ENCODE measurements around the gene COPG2. TPM values are rescaled to one million over a fixed set of nuclear protein-coding genes. Genes with fewer than 3 reads are reported as not detected.

COPG2 gene
- total RNA-seq, 4 donors from 2014 or later, result 12.5 to 15.0 (median 14.0) TPM

GRCh38 chr7:130649004-130649790 is 19.4 kb downstream of the COPG2 start:
- intact Hi-C loops (cut with DNase I; ENCODE audit: low total_unique reads), result no loop called here
- TF ChIP-seq CTCF (IDR thresholded peaks at IDR 0.05 in 4 of 5, conservative IDR thresholded peaks at IDR 0.05 in 1 of 5), result no peak
- no peak for TF ChIP-seq POLR2A (IDR thresholded peaks at IDR 0.05)
- no peaks in the 10 kb centered on the region for H3K9me3 ChIP-seq
- no peak overlapping the region for H3K4me3 ChIP-seq
- no peak overlapping the region for H3K27ac ChIP-seq
- ATAC-seq (no peak), DNase-seq (no peak)
- in situ Hi-C loops (cut with MboI; ENCODE audit: low sequenced_read_pairs in 4 of 4), result no loop called here
- no peaks in the 10 kb centered on the region for H3K4me1 ChIP-seq
- H3K36me3 ChIP-seq, result peaks cover 0 to 7% of the 10 kb centered on the region in 2 donors
- H3K27me3 ChIP-seq, result no peaks in the 10 kb centered on the region

- intact Hi-C loops (cut with DNase I; ENCODE audit: low total_unique reads), result no loop called here
- Histone ChIP-seq H3K9me3 (no peaks in the 10 kb centered on the region), H3K27ac (no peak overlapping the region), H3K27me3 (no peaks in the 10 kb centered on the region), H3K36me3 (peaks cover 0 to 7% of the 10 kb centered on the region in 2 donors), H3K4me3 (no peak overlapping the region), H3K4me1 (no peaks in the 10 kb centered on the region)
- DNase-seq, result no peak
- no peak for ATAC-seq
- TF ChIP-seq POLR2A (IDR thresholded peaks at IDR 0.05), result no peak
- TF ChIP-seq CTCF (IDR thresholded peaks at IDR 0.05 in 4 of 5, conservative IDR thresholded peaks at IDR 0.05 in 1 of 5), result no peak
- in situ Hi-C loops (cut with MboI; ENCODE audit: low sequenced_read_pairs in 4 of 4), result no loop called here
Observed at GRCh38 chr7:130648580-130648979, 20.0 kb downstream of the COPG2 start.

- in situ Hi-C loops (cut with MboI; ENCODE audit: low sequenced_read_pairs in 4 of 4) (no loop called here), intact Hi-C loops (cut with DNase I; ENCODE audit: low total_unique reads) (no loop called here)
- DNase-seq, result no peak
- Histone ChIP-seq H3K27ac (no peak overlapping the region), H3K36me3 (peaks cover 0 to 5% of the 10 kb centered on the region in 2 donors), H3K4me3 (no peak overlapping the region), H3K27me3 (no peaks in the 10 kb centered on the region), H3K4me1 (no peaks in the 10 kb centered on the region), H3K9me3 (no peaks in the 10 kb centered on the region)
- ATAC-seq, result no peak
- TF ChIP-seq POLR2A (IDR thresholded peaks at IDR 0.05), result no peak
- no peak for TF ChIP-seq CTCF (IDR thresholded peaks at IDR 0.05 in 4 of 5, conservative IDR thresholded peaks at IDR 0.05 in 1 of 5)
Observed at GRCh38 chr7:130642383-130642782, 26.2 kb downstream of the COPG2 start.

GRCh38 chr7:130641497-130641896 is 27.1 kb downstream of the COPG2 start:
- H3K9me3 ChIP-seq, result no peaks in the 10 kb centered on the region
- H3K36me3 ChIP-seq, result peaks cover 0 to 5% of the 10 kb centered on the region in 2 donors
- H3K27me3 ChIP-seq, result no peaks in the 10 kb centered on the region
- intact Hi-C loops (cut with DNase I; ENCODE audit: low total_unique reads), result no loop called here
- in situ Hi-C loops (cut with MboI; ENCODE audit: low sequenced_read_pairs in 4 of 4), result no loop called here
- no peak for ATAC-seq
- DNase-seq, result no peak
- no peak overlapping the region for H3K27ac ChIP-seq
- TF ChIP-seq POLR2A (IDR thresholded peaks at IDR 0.05) (no peak), CTCF (IDR thresholded peaks at IDR 0.05 in 4 of 5, conservative IDR thresholded peaks at IDR 0.05 in 1 of 5) (no peak)
- no peak overlapping the region for H3K4me3 ChIP-seq
- H3K4me1 ChIP-seq, result no peaks in the 10 kb centered on the region
